NB4 (cell line): Measurements from ENCODE around the gene CCDC92.

Experiments used
- MYC ChIP-seq: IDR thresholded peaks from 2 replicates; pipeline ENCODE4 v1.6.1; 2011; ENCODE audit warnings: low read depth, low read length
- POLR2A ChIP-seq: IDR thresholded peaks from 2 replicates; pipeline ENCODE4 v1.6.1; 2011; ENCODE audit warnings: mild to moderate bottlenecking; ENCODE audit not compliant: insufficient read length; ENCODE audit errors: extremely low read depth
- TF ChIP-seq, protein P1 (sequence below): IDR thresholded peaks from one replicate; pipeline ENCODE4 v1.5.1; 2012; ENCODE audit warnings: low read depth, low read length
- TF ChIP-seq, protein P2 (sequence below): IDR thresholded peaks from 2 replicates; pipeline ENCODE4 v1.6.1; 2011; ENCODE audit warnings: low read depth, low read length

DNA sequence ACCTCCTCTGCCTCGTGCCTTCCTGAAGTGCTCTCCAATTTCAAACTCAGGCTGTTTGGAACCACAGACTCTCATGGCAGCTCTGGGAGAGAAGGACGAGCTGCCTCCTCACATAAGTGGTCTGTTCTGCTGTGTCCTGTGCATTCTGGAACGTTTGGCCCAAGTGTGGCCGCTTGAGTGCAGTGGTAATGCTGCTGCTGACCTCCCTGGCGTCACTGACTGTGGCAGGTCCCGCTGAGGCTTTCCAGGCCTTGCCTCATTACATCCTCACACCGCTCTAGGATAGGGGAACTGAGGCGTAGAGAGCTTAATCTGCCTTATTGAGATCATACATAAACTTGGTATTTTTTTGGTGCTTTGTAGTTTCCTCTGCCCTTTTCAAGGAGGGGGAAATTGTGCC is 14.2 kb downstream of the CCDC92 start:
- TF ChIP-seq, protein P1, sequence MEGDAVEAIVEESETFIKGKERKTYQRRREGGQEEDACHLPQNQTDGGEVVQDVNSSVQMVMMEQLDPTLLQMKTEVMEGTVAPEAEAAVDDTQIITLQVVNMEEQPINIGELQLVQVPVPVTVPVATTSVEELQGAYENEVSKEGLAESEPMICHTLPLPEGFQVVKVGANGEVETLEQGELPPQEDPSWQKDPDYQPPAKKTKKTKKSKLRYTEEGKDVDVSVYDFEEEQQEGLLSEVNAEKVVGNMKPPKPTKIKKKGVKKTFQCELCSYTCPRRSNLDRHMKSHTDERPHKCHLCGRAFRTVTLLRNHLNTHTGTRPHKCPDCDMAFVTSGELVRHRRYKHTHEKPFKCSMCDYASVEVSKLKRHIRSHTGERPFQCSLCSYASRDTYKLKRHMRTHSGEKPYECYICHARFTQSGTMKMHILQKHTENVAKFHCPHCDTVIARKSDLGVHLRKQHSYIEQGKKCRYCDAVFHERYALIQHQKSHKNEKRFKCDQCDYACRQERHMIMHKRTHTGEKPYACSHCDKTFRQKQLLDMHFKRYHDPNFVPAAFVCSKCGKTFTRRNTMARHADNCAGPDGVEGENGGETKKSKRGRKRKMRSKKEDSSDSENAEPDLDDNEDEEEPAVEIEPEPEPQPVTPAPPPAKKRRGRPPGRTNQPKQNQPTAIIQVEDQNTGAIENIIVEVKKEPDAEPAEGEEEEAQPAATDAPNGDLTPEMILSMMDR = no peak
- TF ChIP-seq, protein P2, sequence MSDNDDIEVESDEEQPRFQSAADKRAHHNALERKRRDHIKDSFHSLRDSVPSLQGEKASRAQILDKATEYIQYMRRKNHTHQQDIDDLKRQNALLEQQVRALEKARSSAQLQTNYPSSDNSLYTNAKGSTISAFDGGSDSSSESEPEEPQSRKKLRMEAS = no peak
- no peak for TF ChIP-seq POLR2A
- no peak for TF ChIP-seq MYC
